ENCODE measurements around the gene OR13C3. TPM values are rescaled to one million over a fixed set of nuclear protein-coding genes. Genes with fewer than 3 reads are reported as not detected.
A peak's percentile ranks its signal among the peaks of the same experiment; 100 is the strongest.

Gene OR13C3
- total and polyA plus RNA-seq, 9 of the 15 experiments (the other 6 are each of a cell fraction or from before 2014, with no cell fraction given): not detected

- Histone ChIP-seq H3K9ac (ENCODE audit: insufficient read depth in 1 of 2, low read depth in 2 of 2, low read length in 2 of 2) (no peak overlapping the region), H3K36me3 (ENCODE audit: control insufficient read depth, insufficient read depth, low read length) (no peaks in the 10 kb centered on the region), H3K79me2 (ENCODE audit: control insufficient read depth, insufficient read depth, low read length) (no peaks in the 10 kb centered on the region), H3K27me3 (ENCODE audit: control insufficient read depth in 2 of 2, insufficient read depth in 2 of 2, low read length in 2 of 2) (no peaks in the 10 kb centered on the region), H3K4me1 (replicated peaks in 1 of 2; ENCODE audit: control insufficient read depth in 2 of 2, insufficient read depth in 2 of 2, low read length in 2 of 2) (no peaks in the 10 kb centered on the region), H3K9me1 (ENCODE audit: control insufficient read depth, insufficient read depth, low read length) (no peaks in the 10 kb centered on the region), H3K9me3 (replicated peaks; ENCODE audit: control insufficient read depth, insufficient read depth, low read depth, low read length) (no peaks in the 10 kb centered on the region), H4K20me1 (replicated peaks; ENCODE audit: control insufficient read depth, insufficient read depth, low read length) (no peaks in the 10 kb centered on the region), H3K27ac (ENCODE audit: extremely low read depth, low read depth, low read length) (no peak overlapping the region), H3K4me3 (no peak overlapping the region), H2AFZ (ENCODE audit: low read depth, low read length) (no peak overlapping the region), H3K4me2 (ENCODE audit: insufficient read depth, low read length) (no peak overlapping the region)
- ATAC-seq: no peak
- no peak for DNase-seq (ENCODE audit: extremely low read depth in 1 of 4, low spot score in 3 of 4)
- FAIRE-seq: no peak
- in situ Hi-C loops (cut with MboI): no loop called here
- no TSS peak for BruUV-seq (replicated peaks)
- intact Hi-C loops (cut with micrococcal nuclease): loop anchor here (10.0 kb wide), 2 partner anchors 60 kb away; partner anchors contain the start of gene OR13C2
- ChIA-PET CTCF (ENCODE audit: low intra/inter-chr PET ratio) (no interaction called here), POLR2A (no interaction called here)
- TF ChIP-seq COPS2 (conservative IDR thresholded peaks at IDR 0.05) (no peak), CTCF (IDR thresholded peaks at IDR 0.05 in 2 of 3, conservative IDR thresholded peaks at IDR 0.05 in 1 of 3; ENCODE audit: insufficient read depth in 2 of 3, low read depth in 1 of 3, low read length in 3 of 3) (no peak), NFATC3 (IDR thresholded peaks at IDR 0.05) (no peak), SRF (CRISPR knock-in tag; IDR thresholded peaks at IDR 0.05) (no peak)
- 0% methylated on average over 4 of the region's 4 CpGs for WGBS (ENCODE audit: insufficient coverage, low coverage, missing lambda C conversion rate)
These were observed 8.0 kb upstream of the OR13C3 start for GRCh38 chr9:104544644-104545043.

GRCh38 chr9:104539275-104539674, 2.6 kb upstream of the OR13C3 start:
- ChIA-PET CTCF (ENCODE audit: low intra/inter-chr PET ratio) (no interaction called here), POLR2A (no interaction called here)
- TF ChIP-seq PCBP2 (IDR thresholded peaks at IDR 0.05; ENCODE audit: low read depth, low read length, poor library complexity, severe bottlenecking): peak; percentile 79
- no peak for TF ChIP-seq STAT5B (CRISPR knock-in tag; IDR thresholded peaks at IDR 0.05)
- TF ChIP-seq NKRF (IDR thresholded peaks at IDR 0.05; ENCODE audit: borderline replicate concordance): no peak
- Histone ChIP-seq H3K36me3 (ENCODE audit: control insufficient read depth, insufficient read depth, low read length) (no peaks in the 10 kb centered on the region), H2AFZ (ENCODE audit: low read depth, low read length) (no peak overlapping the region), H3K9ac (ENCODE audit: insufficient read depth in 1 of 2, low read depth in 2 of 2, low read length in 2 of 2) (no peak overlapping the region), H3K4me2 (ENCODE audit: insufficient read depth, low read length) (no peak overlapping the region), H4K20me1 (replicated peaks; ENCODE audit: control insufficient read depth, insufficient read depth, low read length) (no peaks in the 10 kb centered on the region), H3K9me3 (replicated peaks; ENCODE audit: control insufficient read depth, insufficient read depth, low read depth, low read length) (no peaks in the 10 kb centered on the region), H3K4me3 (no peak overlapping the region), H3K27ac (ENCODE audit: extremely low read depth, low read depth, low read length) (no peak overlapping the region), H3K79me2 (ENCODE audit: control insufficient read depth, insufficient read depth, low read length) (no peaks in the 10 kb centered on the region), H3K4me1 (replicated peaks in 1 of 2; ENCODE audit: control insufficient read depth in 2 of 2, insufficient read depth in 2 of 2, low read length in 2 of 2) (no peaks in the 10 kb centered on the region), H3K27me3 (ENCODE audit: control insufficient read depth in 2 of 2, insufficient read depth in 2 of 2, low read length in 2 of 2) (no peaks in the 10 kb centered on the region), H3K9me1 (ENCODE audit: control insufficient read depth, insufficient read depth, low read length) (no peaks in the 10 kb centered on the region)
- FAIRE-seq: no peak
- in situ Hi-C loops (cut with MboI) (no loop called here), intact Hi-C loops (cut with micrococcal nuclease) (no loop called here)
- DNase-seq (ENCODE audit: extremely low read depth in 1 of 4, low spot score in 3 of 4): no peak
- no CpG with 5 or more reads among the region's 1 CpG for WGBS (ENCODE audit: insufficient coverage, low coverage, missing lambda C conversion rate)
- no TSS peak for BruUV-seq (replicated peaks)
- no peak for ATAC-seq
